ENCODE results near the gene JAZF1. TPM values are rescaled to one million over a fixed set of nuclear protein-coding genes. Genes with fewer than 3 reads are reported as not detected.

JAZF1 gene
- total RNA-seq, 4 donors from 2014 or later, result 29.3 to 33.8 (median 30.1) TPM

DNA sequence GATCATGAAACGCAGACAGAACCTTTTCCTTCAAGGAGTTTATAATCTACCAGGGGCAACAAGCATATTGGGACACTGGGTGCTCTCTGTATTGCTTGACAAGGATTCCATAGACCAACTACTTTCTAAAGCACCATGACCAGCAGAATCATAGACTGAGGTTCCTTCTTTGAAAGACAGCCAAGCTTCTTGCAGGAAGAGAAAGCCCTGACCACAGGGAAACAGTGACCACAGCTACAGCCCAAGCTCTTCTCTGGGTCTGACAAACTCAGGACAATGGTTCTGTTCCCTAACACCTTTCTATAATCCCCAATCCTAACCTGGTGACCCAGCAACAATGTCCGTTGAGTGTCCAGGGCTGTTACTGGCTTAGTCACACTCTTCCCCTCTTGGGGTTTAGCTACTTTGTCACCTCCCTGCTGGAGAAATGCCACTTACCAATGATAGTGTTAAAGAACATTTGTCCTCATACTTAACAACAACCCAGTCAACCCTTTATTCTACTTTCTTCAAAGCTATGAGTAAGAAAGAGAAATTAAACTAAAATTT lies 155.7 kb downstream of the JAZF1 start:
- WGBS, result 89% methylated on average over 2 of the region's 2 CpGs
- no peak for TF ChIP-seq EP300 (IDR thresholded peaks at IDR 0.05)
- TF ChIP-seq, protein P1, sequence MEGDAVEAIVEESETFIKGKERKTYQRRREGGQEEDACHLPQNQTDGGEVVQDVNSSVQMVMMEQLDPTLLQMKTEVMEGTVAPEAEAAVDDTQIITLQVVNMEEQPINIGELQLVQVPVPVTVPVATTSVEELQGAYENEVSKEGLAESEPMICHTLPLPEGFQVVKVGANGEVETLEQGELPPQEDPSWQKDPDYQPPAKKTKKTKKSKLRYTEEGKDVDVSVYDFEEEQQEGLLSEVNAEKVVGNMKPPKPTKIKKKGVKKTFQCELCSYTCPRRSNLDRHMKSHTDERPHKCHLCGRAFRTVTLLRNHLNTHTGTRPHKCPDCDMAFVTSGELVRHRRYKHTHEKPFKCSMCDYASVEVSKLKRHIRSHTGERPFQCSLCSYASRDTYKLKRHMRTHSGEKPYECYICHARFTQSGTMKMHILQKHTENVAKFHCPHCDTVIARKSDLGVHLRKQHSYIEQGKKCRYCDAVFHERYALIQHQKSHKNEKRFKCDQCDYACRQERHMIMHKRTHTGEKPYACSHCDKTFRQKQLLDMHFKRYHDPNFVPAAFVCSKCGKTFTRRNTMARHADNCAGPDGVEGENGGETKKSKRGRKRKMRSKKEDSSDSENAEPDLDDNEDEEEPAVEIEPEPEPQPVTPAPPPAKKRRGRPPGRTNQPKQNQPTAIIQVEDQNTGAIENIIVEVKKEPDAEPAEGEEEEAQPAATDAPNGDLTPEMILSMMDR (IDR thresholded peaks at IDR 0.05), result no peak
- TF ChIP-seq POLR2AphosphoS5 (IDR thresholded peaks at IDR 0.05), result no peak
- no peak for TF ChIP-seq POLR2A (IDR thresholded peaks at IDR 0.05; ENCODE audit: low read depth)
- no peaks in the 10 kb centered on the region for H3K36me3 ChIP-seq
- H3K4me1 ChIP-seq, result peaks cover 14 to 35% (median 24%) of the 10 kb centered on the region in 4 donors
- H3K27ac ChIP-seq (replicated peaks in 1 of 4), result no peak overlapping the region
- no peak overlapping the region for H3K4me3 ChIP-seq
- H3K9me3 ChIP-seq, result no peaks in the 10 kb centered on the region
- no peaks in the 10 kb centered on the region for H3K27me3 ChIP-seq
- intact Hi-C loops (cut with DNase I), result loop anchor here (5.0 to 10.0 kb wide), 2 partner anchors 52 to 830 kb away; no protein-coding TSS in a partner anchor
- no peak for DNase-seq (ENCODE audit: extremely low spot score)

DNA sequence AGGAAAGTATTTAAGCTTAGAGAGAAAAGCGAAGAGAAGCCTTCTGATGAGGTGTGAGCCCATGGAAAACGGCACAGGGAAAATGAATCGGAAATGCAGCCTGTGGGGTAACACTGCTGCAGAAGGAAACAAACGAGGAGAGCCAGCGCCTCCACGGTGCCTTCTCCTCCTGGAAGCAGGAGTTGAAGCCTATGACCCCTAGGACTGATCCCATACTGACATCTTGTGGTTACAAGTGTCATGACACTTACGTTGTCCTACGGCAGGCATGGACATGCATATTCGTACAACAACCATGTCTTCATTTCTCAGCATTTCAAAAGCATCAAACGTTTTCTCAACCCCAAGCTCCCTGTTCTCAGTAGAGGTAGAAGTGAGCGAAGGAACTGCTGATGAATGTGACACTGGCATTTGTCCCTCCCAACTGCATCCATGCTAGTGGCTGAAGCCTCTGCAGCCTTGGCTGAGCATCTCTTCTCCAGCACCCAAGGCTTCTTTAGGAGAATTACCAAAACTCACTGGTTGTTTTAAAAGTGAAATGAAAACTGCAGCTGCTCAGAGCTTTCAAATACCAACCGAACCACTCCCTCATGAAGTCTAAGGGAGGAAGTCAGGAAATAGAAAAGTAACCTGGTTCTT lies 160.2 kb downstream of the JAZF1 start:
- Histone ChIP-seq H3K36me3 (no peaks in the 10 kb centered on the region), H3K4me3 (no peak overlapping the region), H3K27ac (replicated peaks in 1 of 4) (no peak overlapping the region), H3K9me3 (no peaks in the 10 kb centered on the region), H3K27me3 (no peaks in the 10 kb centered on the region), H3K4me1 (peaks cover 29 to 64% (median 55%) of the 10 kb centered on the region in 4 donors)
- 18% methylated on average over 12 of the region's 12 CpGs for WGBS
- TF ChIP-seq POLR2A (IDR thresholded peaks at IDR 0.05; ENCODE audit: low read depth) (no peak), EP300 (IDR thresholded peaks at IDR 0.05) (no peak), POLR2AphosphoS5 (IDR thresholded peaks at IDR 0.05) (peak; percentile 32 to 48)
- TF ChIP-seq, protein P1 (IDR thresholded peaks at IDR 0.05), result peak; percentile 81 to 87 (median 86)
- no peak for DNase-seq (ENCODE audit: extremely low spot score)
- intact Hi-C loops (cut with DNase I), result loop anchor here (10.0 kb wide), 1 partner anchor 826 kb away; no protein-coding TSS in a partner anchor

DNA sequence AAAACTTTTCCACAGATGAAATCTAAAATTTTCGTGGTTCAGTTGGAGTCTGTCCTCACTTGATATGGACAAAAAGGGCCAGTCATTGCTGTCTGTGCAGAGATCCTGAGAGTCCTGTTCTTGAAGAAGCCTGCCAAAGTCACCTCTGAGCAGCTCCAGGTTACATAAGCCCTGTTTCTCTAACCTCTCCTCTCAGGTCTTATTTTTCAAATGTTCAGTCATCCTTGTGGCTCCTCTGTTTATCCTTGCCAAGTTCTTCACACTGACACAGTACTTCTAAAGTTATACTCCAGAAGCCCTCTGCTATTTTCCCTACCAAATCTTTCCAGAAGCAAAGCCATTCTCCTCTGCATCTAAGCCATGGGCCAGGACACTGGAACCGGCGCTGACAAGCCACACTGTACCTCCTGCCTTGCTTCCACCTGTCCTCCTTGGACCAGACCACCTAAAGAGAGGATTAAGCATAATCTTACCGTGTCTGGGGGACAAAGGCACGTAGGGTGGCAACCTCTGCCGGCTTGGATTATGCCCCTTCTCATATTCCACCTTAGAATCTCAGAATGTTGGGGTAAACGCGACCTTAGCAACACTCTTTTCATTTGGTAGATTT lies 161.6 kb downstream of the JAZF1 start:
- H3K27me3 ChIP-seq, result no peaks in the 10 kb centered on the region
- no peaks in the 10 kb centered on the region for H3K9me3 ChIP-seq
- peak overlapping the region in 3 of 4 donors; percentile 24 to 49 (median 49) for H3K27ac ChIP-seq (replicated peaks in 1 of 4)
- no peak overlapping the region for H3K4me3 ChIP-seq
- TF ChIP-seq, protein P1 (IDR thresholded peaks at IDR 0.05), result no peak
- TF ChIP-seq POLR2AphosphoS5 (IDR thresholded peaks at IDR 0.05), result no peak
- no peak for TF ChIP-seq POLR2A (IDR thresholded peaks at IDR 0.05; ENCODE audit: low read depth)
- no peak for TF ChIP-seq EP300 (IDR thresholded peaks at IDR 0.05)
- WGBS, result 71% methylated on average over 8 of the region's 8 CpGs
- H3K36me3 ChIP-seq, result no peaks in the 10 kb centered on the region
- intact Hi-C loops (cut with DNase I), result loop anchor here (5.0 to 10.0 kb wide), 2 partner anchors 92 to 204 kb away; no protein-coding TSS in a partner anchor
- DNase-seq (ENCODE audit: extremely low spot score), result no peak
- H3K4me1 ChIP-seq, result peaks cover 21 to 69% (median 56%) of the 10 kb centered on the region in 4 donors

DNA sequence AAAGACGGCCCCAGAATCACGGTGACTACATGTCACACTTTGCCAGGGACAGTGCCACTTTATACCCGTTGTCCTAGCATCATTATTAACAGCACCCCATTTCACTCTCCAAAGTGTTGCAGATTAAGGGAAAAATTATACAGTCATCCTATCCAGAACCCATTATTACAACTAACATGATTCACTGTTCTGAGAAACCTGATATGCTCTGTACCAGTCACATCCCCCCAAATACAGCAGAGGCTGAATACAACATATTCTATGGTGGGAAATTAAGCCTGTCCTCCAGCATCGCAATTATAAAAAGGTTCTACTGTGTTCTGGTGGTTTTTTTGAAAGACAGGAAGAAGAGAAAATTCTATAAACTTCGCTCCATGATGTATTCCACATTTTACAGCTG lies 162.1 kb downstream of the JAZF1 start:
- intact Hi-C loops (cut with DNase I), result loop anchor here (5.0 to 10.0 kb wide), 2 partner anchors 91 to 204 kb away; no protein-coding TSS in a partner anchor
- H3K27ac ChIP-seq (replicated peaks in 1 of 4), result peak overlapping the region in 3 of 4 donors; percentile 24 to 49 (median 49)

More for the DNA sequence above, 162.1 kb downstream of the JAZF1 start:
- no peaks in the 10 kb centered on the region for H3K36me3 ChIP-seq
- H3K27me3 ChIP-seq, result no peaks in the 10 kb centered on the region
- WGBS, result 90% methylated on average over 5 of the region's 5 CpGs
- no peak for DNase-seq (ENCODE audit: extremely low spot score)
- TF ChIP-seq EP300 (IDR thresholded peaks at IDR 0.05) (no peak), POLR2A (IDR thresholded peaks at IDR 0.05; ENCODE audit: low read depth) (no peak), POLR2AphosphoS5 (IDR thresholded peaks at IDR 0.05) (no peak)
- TF ChIP-seq, protein P1 (IDR thresholded peaks at IDR 0.05), result no peak
- H3K9me3 ChIP-seq, result no peaks in the 10 kb centered on the region
- H3K4me1 ChIP-seq, result peaks cover 26 to 69% (median 56%) of the 10 kb centered on the region in 4 donors
- no peak overlapping the region for H3K4me3 ChIP-seq
